GF-D8 (cell line): Measurements from ENCODE around the gene SMAD6.

ENCODE experiments used
- DNase-seq: peaks from one replicate; lab custom pipeline; 2025; lab: John Stamatoyannopoulos, UW

Gene SMAD6

GRCh38 chr15:66721020-66721419, 19.0 kb downstream of the SMAD6 start:
- DNase-seq, result no peak

- DNase-seq, result no peak
Measured at GRCh38 chr15:66721501-66721937, 19.5 kb downstream of the SMAD6 start.

GRCh38 chr15:66721954-66722353, 19.9 kb downstream of the SMAD6 start:
- no peak for DNase-seq

GRCh38 chr15:66722757-66723540, 20.9 kb downstream of the SMAD6 start:
- DNase-seq, result no peak

GRCh38 chr15:66723826-66724731, 22.0 kb downstream of the SMAD6 start:
- DNase-seq, result no peak

GRCh38 chr15:66724732-66725463, 22.9 kb downstream of the SMAD6 start:
- no peak for DNase-seq

GRCh38 chr15:66725464-66725785, 23.4 kb downstream of the SMAD6 start:
- DNase-seq, result no peak

- no peak for DNase-seq
Measured at GRCh38 chr15:66726386-66726785, 24.4 kb downstream of the SMAD6 start.

- no peak for DNase-seq
Measured at GRCh38 chr15:66729331-66729951, 27.4 kb downstream of the SMAD6 start.

- DNase-seq, result no peak
Measured at GRCh38 chr15:66730168-66731021, 28.4 kb downstream of the SMAD6 start.

GRCh38 chr15:66733976-66734375, 31.9 kb downstream of the SMAD6 start:
- no peak for DNase-seq

- no peak for DNase-seq
Measured at GRCh38 chr15:66734961-66735908, 33.2 kb downstream of the SMAD6 start.

GRCh38 chr15:66735909-66736305, 33.9 kb downstream of the SMAD6 start:
- no peak for DNase-seq

- DNase-seq, result no peak
Measured at GRCh38 chr15:66737243-66738010, 35.4 kb downstream of the SMAD6 start.

GRCh38 chr15:66738116-66738515, 36.1 kb downstream of the SMAD6 start:
- no peak for DNase-seq

- no peak for DNase-seq
Measured at GRCh38 chr15:66738595-66738994, 36.6 kb downstream of the SMAD6 start.

GRCh38 chr15:66739287-66739686, 37.3 kb downstream of the SMAD6 start:
- DNase-seq, result no peak

GRCh38 chr15:66740802-66741201, 38.8 kb downstream of the SMAD6 start:
- no peak for DNase-seq

GRCh38 chr15:66741646-66742045, 39.6 kb downstream of the SMAD6 start:
- no peak for DNase-seq
